DLD1 (cell line): ENCODE data around the gene RFT1.

Source experiments
- in situ Hi-C: cut with HindIII; loops from 2 replicates; pipeline ENCODE4 v1.10.0; 2017; ENCODE audit warnings: low sequenced_read_pairs

Gene RFT1

DNA sequence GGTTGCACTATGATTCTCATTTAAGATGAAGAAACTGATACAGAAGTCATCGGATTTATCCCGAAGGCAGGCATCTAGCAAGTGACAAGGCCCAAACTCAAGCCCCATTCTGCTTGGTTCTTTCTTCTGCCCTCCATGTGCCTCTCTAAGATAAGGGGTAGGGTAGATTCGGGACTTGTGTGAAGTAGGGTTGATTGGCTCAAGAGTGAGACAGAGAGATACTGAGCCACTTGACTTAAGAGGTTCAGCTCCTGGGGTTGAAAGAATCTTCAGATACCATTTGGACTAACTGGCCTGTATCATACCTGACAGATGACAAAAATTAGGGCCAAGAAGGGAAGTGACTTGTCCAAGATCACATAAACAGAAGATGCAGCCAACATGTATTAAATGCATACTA, 891 bp downstream of the RFT1 start:
- in situ Hi-C loops, result no loop called here

DNA sequence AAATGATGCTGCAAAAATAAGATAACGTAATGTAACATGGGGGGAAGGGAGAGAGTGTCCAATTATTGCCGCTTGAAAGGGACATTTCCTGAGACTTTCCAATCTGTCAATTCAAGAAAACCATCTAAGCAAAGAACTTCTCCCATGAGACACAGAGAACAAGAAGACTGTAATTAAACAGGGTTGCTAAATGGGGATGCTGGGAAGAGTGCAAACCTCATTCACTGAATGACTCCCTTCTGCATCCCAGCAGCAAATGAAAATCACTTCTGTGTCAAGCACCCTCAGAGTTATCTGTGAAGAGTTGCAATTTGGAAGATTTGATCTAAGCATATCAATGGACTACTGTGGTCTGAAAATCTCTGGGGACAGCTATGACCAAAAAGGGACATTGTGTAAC, 3.6 kb downstream of the RFT1 start:
- in situ Hi-C loops, result no loop called here

DNA sequence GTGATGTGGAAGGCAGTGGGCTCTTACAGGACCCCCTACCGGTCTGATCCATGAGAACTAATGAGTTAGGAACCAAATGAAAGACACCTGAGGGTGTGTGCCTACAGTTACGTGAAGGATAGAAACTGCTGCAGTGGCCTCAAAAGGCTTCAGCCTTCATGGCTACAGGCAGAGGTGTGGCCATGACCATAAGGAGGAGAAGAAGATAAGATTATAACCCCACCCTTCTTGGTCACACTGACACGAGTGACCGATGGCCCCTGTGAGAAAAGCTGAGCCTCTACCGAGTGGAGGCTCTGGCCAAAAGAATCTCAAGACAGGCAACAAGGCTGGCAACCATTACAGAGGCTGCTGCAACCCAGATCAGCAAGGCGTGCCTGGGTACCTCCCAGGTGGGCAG, 6.3 kb downstream of the RFT1 start:
- in situ Hi-C loops, result no loop called here

DNA sequence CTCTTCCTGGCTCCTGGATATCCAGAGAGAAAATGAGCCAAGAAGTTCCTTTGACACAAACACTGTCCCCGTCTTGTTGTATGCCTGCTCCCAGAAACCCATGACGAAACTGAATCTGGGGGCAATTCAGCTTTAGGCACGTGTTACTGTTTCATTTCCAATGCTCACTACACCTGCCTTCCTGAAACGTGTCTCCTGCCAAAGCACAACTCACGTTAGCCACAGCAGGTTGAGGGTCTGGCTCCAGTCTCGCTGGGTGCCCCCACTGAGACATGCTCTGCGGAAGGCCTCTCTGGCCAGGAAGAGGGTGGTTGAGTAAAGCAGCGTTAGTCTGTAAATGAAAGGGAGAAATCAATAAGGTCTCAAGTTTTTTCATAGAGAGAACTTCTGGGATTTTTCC, 6.7 kb downstream of the RFT1 start:
- in situ Hi-C loops, result no loop called here

DNA sequence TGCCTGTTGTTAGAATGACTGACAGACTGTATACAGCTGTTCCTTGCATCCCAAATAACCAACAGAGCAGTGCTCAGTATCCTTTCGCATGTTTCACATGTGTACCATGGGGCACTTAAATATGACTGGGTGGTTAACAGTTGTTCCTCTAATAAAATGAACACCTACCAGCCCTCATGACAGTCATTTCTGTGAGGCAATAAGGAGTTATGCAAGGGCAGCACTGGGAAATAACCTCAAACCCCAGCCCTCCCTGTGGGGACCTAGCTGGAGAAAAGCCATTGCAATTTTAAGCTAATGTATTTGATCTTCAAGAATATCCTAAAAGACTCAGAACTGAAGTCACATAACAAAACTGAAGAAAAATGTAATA, 7.3 kb downstream of the RFT1 start:
- in situ Hi-C loops, result no loop called here

DNA sequence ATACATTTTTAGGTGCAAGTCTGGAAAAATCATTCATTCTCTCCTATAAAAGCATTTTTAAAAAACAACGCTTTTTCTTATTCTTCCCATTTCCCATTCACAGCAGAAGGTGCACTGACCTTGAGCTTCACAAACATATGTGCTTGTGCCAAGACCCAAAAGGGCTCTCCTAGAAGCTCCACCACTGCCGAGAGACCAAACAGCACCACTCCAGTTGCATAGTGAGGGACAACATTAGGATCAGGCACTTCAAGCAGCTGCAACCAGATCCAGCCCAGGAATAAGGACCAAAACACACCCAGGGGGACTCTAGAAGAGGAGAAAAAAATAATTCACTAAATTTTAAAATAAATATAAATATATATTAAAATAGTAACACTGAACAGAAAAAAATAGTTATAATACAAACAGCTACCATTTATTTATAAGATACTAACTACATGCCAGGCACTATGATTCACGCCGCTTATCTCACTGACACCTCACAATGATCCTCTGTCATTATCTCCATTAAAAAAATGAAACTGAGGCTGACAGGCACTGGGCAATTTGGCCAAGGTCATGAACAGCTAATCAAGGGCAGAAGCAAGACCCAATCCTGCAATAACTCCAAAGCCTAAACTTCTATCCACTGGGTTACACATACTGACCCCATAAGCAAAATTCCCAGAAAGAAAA, 7.8 kb downstream of the RFT1 start:
- in situ Hi-C loops, result no loop called here

DNA sequence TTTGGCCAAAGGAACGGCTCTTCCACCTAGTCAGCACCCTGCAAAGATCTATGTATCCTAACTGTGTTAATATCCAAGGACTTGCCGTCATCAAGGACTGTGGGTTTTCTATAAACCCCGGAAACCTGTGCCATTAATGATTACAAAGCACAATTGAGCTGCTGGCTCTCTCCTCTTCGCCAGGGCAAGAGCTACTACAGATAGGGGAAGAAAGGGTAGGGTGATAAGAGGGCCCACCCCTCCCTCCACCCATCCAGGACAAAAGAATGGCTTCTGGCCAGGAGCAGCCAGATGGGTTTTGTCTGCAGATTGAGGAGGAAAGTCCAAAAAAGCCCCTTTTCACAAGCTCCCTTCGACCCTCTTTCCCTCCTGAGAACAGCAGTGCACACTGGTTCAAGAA, 9.9 kb downstream of the RFT1 start:
- in situ Hi-C loops, result no loop called here

DNA sequence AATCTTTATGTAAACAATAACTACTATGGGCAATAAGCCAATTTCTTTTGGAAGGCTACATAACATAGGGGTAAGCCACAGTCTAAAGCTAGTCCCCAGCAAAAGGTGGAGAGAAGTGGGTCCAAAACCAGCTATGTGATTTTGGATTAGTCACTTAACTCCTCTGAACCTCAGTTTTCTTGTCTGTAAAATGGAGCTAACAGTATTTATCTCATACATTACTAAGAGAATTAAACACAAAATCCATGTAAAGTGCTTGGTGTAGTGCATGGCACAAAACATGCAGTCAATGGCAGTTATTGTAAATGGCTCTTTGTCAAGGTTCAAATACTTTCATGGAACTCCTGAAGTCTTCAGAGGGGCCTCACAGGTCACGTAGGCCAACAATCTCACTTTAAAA, 13.3 kb downstream of the RFT1 start:
- in situ Hi-C loops, result loop anchor here (5.0 kb wide), 1 partner anchor 90 kb away; no protein-coding TSS in a partner anchor

DNA sequence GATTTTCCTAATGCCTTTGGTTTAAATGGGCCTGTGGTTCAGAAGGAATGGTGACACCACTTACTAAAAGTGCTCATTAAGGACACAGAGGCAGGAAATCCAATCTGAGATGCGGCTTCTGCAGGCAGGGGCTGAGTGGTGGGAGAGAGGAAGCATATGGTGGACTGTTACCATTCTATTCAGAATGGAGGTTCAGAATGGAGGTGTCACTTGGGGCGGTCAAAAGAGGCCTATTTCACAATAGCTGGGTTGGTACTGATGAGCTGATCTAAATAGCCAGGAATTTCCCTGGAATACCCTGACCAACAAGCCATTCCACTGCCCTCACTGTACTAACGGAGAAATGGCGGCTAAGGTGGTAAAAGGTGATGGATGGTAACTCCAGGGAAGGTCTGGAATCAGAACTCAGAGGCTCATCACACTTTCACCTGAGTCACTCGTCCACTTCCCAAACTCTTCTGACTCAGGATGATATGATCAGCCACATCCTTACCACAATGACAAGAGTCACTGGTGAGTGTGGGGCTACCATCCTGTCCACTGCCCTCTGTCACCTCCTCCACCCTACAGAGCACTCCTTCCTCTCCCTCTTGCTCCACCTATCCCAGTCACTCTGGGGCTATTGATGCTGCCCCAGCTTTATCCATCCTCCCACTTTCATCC, 15.7 kb downstream of the RFT1 start:
- in situ Hi-C loops, result loop anchor here (5.0 kb wide), 1 partner anchor 93 kb away; no protein-coding TSS in a partner anchor

DNA sequence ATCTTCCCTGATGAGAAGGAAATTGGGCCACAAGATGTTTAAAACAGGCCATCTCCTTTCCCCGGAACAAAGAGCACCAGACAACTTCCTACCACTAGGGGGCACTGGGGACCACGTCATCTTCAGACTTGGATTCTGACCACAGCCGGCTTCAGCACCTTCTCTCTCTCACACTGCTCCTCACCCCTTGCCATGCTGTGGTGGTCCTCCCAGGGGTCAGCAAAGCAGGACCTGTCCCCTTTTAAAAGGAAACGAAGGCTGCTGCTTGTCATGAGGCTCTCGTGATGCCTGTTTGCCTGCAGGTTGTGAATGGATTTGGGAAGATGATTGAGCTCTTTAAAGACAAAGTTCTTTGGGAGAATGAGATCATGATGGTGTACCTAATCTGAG, 16.2 kb downstream of the RFT1 start:
- in situ Hi-C loops, result no loop called here

DNA sequence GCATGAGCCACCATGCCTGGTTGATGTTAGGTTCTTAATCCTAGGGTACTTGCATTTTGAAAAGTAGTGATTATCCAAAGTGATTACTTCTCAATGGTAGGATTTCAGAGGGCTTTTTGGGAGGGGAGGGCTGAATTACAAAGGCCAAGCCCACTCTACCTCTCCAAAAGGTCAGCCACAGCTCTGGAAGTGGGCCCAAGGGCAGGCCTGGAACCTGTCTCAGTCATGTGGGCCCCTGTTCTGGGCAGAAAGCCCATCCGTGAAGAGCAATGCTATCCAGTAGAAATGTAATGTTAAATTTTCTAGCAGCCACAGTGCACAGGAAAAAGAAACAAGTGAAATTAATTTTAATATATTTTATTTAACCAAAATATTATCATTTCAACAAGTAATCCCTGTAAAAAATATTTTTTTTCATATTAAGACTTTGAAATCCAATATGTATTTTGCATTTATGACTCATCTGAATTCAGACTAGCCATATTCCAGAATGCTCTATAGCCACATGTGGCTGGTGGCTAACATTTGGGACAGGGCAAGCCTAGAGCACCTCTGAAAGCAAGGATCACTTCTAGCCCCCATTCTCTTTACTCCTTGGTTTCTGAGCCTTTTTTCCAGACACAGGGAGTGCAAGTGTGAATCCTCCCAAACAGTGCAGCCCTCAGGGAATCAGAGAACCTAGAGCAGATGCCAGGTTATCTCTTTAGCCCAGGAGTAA, 16.8 kb downstream of the RFT1 start:
- in situ Hi-C loops, result no loop called here

DNA sequence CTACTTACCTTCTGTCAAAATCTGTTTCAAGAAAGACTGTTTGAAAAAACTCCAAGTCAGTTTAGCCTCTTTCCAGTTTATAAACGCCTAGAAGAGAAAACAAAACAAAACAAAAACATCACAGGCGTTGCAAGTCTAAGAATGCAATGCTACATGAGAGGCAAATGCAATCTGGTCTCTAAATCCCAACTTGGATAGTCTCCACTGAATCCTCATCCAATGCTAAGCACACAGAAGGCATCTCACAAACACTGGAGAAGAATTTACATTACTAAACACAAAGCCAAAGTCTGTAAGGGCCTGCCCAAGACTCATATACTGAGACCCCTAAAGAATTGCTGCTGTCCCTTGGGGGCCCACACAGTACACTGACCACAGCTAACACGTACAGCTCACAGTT, 18.4 kb downstream of the RFT1 start:
- in situ Hi-C loops, result no loop called here

DNA sequence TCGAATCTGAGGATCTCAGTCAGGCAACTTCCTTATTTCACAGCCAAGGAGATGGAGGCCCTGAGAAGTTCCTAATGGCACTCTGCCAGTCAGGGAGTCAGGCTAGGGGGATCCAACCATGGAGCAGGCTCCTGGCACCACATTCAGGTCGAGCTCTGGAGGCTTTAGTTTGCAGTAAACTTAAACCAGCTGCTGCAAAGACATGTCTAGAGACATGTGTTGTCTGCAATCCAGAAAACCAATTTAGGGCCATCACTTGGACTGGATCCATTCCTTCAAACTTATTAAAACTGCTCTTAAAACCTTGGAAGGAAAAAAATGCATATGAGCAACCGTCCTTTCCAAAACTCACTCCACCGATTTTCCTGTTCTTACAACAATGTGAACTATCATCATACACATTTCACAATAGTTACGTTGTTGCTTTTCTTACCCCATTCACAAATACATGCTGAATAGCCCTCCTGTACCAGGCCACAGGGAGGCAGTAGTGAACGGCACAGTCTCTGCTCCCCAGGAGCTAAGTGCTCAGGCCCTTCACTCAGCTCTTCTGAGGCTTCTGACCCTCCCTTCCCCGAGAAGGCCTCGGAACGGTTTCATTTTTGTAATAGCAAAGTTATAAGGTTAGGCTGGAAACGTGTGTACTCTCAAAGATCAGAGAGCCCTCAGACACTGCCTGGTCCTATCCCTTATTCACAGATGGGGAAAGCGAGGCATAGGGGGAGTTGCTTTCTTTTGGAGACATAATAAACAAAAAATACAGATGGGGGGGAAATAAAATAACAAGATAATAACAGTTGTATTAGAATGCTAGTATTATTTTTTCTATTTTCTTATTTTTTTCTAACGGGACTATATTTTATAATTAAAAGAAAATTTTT, 20.1 kb downstream of the RFT1 start:
- in situ Hi-C loops, result no loop called here

DNA sequence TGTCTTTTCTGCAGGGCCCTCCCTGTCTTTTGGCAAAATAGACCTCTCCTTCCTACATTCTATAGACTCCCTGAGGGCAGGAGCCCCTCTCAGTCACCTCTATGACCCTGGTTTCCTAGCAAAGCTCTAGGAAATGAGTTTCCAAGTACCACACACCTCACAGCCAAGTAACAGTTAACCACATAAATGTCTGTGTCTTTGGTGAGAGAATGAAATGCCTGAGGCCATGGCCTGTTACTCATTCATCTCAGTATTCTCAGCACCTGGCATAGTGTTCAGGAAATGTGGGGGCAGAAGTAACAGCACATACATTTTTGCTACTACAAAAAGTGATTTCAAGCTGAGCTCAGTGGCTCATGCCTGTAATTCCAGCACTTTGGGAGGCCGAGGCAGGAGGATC, 21.0 kb downstream of the RFT1 start:
- in situ Hi-C loops, result no loop called here

DNA sequence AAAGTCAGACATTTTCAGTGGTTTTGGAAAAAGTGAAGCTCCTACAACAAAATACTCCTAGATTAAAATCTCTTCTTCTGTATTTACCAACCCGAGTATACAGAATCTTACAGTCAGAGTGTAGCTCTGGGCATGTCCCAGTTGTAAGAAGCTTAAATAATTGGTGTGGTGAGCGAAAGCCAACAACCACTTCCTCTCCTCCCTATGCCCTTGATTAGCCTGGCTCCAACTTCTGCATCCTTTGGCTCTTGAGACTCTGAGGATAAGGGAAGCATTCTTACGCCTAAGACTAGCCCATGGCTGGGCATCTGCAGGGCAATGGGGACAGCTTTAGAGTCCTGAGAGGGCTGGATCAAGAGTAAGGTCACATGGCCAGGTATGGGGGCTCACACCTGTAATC, 25.5 kb downstream of the RFT1 start:
- in situ Hi-C loops, result no loop called here

DNA sequence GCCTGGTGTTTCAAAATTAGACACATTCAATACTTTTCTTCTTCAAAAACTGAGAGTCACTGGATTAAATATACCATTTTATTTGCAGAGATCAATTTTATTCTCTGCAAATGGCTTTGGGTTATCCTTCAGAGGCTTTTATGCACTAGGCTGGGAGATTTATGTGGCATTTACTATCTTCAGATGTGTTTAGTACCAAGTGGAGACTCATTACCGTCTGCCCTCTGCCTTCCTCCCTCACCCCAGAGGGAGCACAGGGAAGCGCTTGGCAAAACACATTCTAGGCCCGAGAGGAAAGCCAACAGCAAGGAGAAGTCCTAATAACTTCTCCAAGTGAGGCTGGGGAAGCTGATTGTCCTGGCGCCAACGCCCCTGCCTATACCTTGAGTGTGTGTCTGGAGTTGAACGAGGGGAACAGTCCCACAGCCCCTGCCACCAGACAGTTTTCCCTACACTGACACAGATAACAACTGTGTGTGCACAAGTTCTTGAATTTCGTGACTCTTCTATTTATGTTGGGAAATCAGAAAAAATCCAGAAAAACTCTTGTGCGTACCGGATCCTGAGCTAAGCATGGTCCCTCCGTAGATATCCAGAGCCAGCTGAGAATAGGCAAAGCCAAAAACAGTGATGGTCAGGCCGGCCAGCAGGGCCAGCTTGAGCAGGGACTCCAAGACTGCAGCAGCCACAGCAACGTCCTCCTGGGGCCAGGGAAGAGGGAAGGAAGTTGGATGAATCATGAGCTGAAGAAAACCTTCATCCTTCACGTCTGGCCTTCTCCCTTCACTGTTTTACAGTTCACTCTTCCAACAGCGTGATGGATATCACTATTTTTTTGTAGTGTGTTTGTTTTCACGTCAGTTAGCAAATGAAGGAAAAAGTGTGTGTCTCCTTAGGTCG, 26.6 kb downstream of the RFT1 start:
- in situ Hi-C loops, result no loop called here

DNA sequence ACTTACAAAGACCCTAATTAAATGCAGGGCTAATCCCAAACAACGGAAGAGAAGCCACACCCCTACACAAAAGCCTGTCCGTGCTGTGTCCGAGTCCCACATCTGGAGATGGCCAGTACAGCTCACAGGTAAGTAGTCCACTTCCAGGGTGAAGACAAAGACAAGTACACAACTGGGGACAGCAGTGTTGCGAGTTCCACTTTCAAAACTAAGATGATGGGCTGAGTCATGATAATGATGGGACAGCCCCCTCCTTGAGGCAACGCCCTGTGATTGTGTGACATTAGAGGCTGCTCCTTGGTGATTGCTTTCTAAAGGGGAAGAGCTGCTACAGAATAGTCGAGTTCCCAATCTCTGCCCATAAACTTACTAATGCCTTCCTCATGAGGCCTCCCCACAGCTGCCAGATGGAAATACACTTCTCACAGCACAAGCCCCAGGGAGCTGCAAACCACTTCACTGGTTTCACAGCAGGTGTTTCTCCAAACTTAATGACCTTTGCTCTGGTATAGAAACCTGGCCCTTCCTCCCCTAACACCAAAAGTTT, 27.6 kb downstream of the RFT1 start:
- in situ Hi-C loops, result no loop called here

DNA sequence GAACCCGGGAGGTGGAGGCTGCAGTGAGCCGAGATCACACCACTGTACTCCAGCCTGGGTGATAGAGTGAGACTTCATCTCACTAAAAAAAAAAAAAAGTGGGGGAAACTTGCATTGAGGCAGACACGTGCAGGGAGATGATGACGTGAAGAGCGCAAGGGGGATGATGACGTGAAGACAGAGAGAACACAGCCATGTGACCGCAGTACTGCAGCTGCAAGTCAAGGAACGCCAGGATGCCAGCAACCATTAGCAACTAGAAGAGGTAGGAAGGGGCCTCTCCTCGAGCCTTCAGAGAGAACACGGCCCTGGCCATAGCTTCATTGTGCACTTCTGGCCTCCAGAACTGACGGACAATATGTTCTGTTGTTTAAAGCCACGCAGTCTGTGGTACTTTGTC, 28.3 kb downstream of the RFT1 start:
- in situ Hi-C loops, result no loop called here

DNA sequence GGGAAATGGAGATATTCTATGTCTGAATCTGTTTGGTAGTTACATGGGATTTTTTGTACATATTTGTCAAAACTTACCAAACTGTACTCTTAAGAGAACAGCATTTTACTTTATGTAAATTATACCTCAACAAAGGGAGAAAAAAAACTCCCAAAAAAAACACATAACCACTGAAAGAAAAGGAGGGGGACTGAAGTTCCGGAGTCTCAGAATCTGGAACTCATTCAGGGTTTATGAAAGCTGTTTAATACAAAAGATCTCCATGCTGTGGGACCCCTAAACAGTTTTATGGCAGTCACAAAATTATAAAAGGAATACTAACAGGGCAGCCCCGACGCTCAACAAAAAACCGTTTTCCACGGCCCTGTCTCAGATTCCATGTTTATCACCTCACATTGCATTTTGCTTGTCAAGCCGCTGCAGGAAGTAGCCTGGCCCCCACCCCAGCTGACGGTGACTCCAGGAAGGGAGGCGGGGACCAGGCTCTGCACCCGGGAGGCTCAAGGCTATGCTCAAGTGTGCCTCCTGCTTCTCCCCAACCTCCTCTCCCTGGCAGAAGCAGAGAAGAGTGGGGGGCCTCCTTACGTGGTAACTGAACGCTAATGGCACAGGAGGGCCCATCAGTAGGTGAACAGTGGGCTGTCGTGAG, 29.3 kb downstream of the RFT1 start:
- in situ Hi-C loops, result no loop called here
